Effector memory CD8-positive, alpha-beta T cell (primary cell): ENCODE measurements around the gene NAIP.
A peak's percentile ranks its signal among the peaks of the same experiment; 100 is the strongest.
"Not testable (repeated sequence)": the region's sequence is repeated elsewhere in the genome, so short reads cannot be mapped to it uniquely, and the experiment has no call there.

Source experiments
- ATAC-seq: fragments of 150-1000 bp; cut with Tn5 transposase; replicated peaks from 2 replicates; pipeline ENCODE4 v1.10.0; 2021; ENCODE audit warnings: mild to moderate bottlenecking, moderate library complexity
- DNase-seq, 3 experiments: peaks; one replicate each; pipeline ENCODE4 v3.0.0; 2021
- H3K27ac Mint-ChIP-seq, 2 donors: one replicate each; pipeline ENCODE4 v1.8.0; 2022; ENCODE audit warnings: mild to moderate bottlenecking in 2 of 2, mixed read lengths in 2 of 2, moderate library complexity in 2 of 2
- H3K27me3 Mint-ChIP-seq, 2 donors: one replicate each; pipeline ENCODE4 v1.8.0; 2022; ENCODE audit warnings: mixed read lengths in 2 of 2
- H3K36me3 Mint-ChIP-seq: one replicate; pipeline ENCODE4 v1.8.0; 2022; ENCODE audit warnings: mild to moderate bottlenecking, moderate library complexity, mixed read lengths; ENCODE audit not compliant: insufficient read depth
- H3K4me1 Mint-ChIP-seq, 2 donors: one replicate each; pipeline ENCODE4 v1.8.0; 2022; ENCODE audit warnings: low read depth in 2 of 2, mixed read lengths in 2 of 2
- H3K4me3 Mint-ChIP-seq, 2 donors: one replicate each; pipeline ENCODE4 v1.8.0; 2022; ENCODE audit warnings: mild to moderate bottlenecking in 2 of 2, mixed read lengths in 2 of 2, moderate library complexity in 2 of 2
- H3K9me3 Mint-ChIP-seq, 2 donors: one replicate each; pipeline ENCODE4 v1.8.0; 2022; ENCODE audit warnings: mixed read lengths in 2 of 2
- total RNA-seq, 9 experiments: gene quantifications; one replicate each; lab custom pipeline; 2026; lab: John Stamatoyannopoulos, UW

The NAIP gene
- total RNA-seq: 0.10 to 6.0 (median 0.91) reads per million in 9 experiments

- not testable (repeated sequence) for ATAC-seq
These were observed at the start of gene NAIP for GRCh38 chr5:71025289-71025953. NAIP (minus strand) TSS chr5:71025339; CDS start chr5:71012915, 12,424 bp downstream.

GRCh38 chr5:71067262-71067928 lies 42.3 kb upstream of the NAIP start, which contains the start of gene GTF2H2:
GTF2H2 (minus strand) TSS chr5:71067676; CDS start chr5:71062763, 4,913 bp downstream.
- H3K27me3 Mint-ChIP-seq, DNase-seq, H3K27ac Mint-ChIP-seq, H3K4me1 Mint-ChIP-seq, H3K4me3 Mint-ChIP-seq, H3K36me3 Mint-ChIP-seq, H3K9me3 Mint-ChIP-seq: not testable (repeated sequence)
- peak; percentile 99 for ATAC-seq

More at GRCh38 chr5:71025289-71025953, at the start of gene NAIP:
- H3K36me3 Mint-ChIP-seq, H3K27ac Mint-ChIP-seq, H3K4me1 Mint-ChIP-seq, H3K4me3 Mint-ChIP-seq, H3K9me3 Mint-ChIP-seq, H3K27me3 Mint-ChIP-seq, DNase-seq: not testable (repeated sequence)

- not testable (repeated sequence) for H3K27me3 Mint-ChIP-seq, H3K9me3 Mint-ChIP-seq, ATAC-seq, H3K36me3 Mint-ChIP-seq, DNase-seq, H3K4me1 Mint-ChIP-seq, H3K4me3 Mint-ChIP-seq, H3K27ac Mint-ChIP-seq
These were observed 36.2 kb upstream of the NAIP start for GRCh38 chr5:71061322-71061721.

- H3K27me3 Mint-ChIP-seq, H3K36me3 Mint-ChIP-seq, ATAC-seq, H3K27ac Mint-ChIP-seq, H3K9me3 Mint-ChIP-seq, DNase-seq, H3K4me1 Mint-ChIP-seq, H3K4me3 Mint-ChIP-seq: not testable (repeated sequence)
These were observed 34.3 kb upstream of the NAIP start for GRCh38 chr5:71059426-71059825.

GRCh38 chr5:71044808-71045207 lies 19.7 kb upstream of the NAIP start:
- not testable (repeated sequence) for H3K4me3 Mint-ChIP-seq, H3K9me3 Mint-ChIP-seq, ATAC-seq, H3K36me3 Mint-ChIP-seq, H3K4me1 Mint-ChIP-seq, H3K27me3 Mint-ChIP-seq, DNase-seq, H3K27ac Mint-ChIP-seq

GRCh38 chr5:71044128-71044527 lies 19.0 kb upstream of the NAIP start:
- DNase-seq, H3K4me1 Mint-ChIP-seq, H3K27me3 Mint-ChIP-seq, H3K9me3 Mint-ChIP-seq, H3K27ac Mint-ChIP-seq, H3K36me3 Mint-ChIP-seq, ATAC-seq, H3K4me3 Mint-ChIP-seq: not testable (repeated sequence)

- H3K27ac Mint-ChIP-seq, DNase-seq, ATAC-seq, H3K4me3 Mint-ChIP-seq, H3K27me3 Mint-ChIP-seq, H3K36me3 Mint-ChIP-seq, H3K4me1 Mint-ChIP-seq, H3K9me3 Mint-ChIP-seq: not testable (repeated sequence)
These were observed 6.1 kb upstream of the NAIP start for GRCh38 chr5:71031046-71031776.

- H3K27ac Mint-ChIP-seq, H3K4me3 Mint-ChIP-seq, DNase-seq, H3K36me3 Mint-ChIP-seq, H3K9me3 Mint-ChIP-seq, H3K27me3 Mint-ChIP-seq, H3K4me1 Mint-ChIP-seq, ATAC-seq: not testable (repeated sequence)
These were observed 4.5 kb downstream of the NAIP start for GRCh38 chr5:71020643-71021042.

GRCh38 chr5:71018376-71019005 lies 6.6 kb downstream of the NAIP start:
- not testable (repeated sequence) for DNase-seq, H3K9me3 Mint-ChIP-seq, ATAC-seq, H3K4me1 Mint-ChIP-seq, H3K27me3 Mint-ChIP-seq, H3K4me3 Mint-ChIP-seq, H3K27ac Mint-ChIP-seq, H3K36me3 Mint-ChIP-seq

- Mint-ChIP-seq H3K9me3 (no peaks in the 10 kb centered on the region), H3K4me3 (no peak overlapping the region), H3K27me3 (no peaks in the 10 kb centered on the region), H3K27ac (no peak overlapping the region), H3K36me3 (no peaks in the 10 kb centered on the region), H3K4me1 (no peaks in the 10 kb centered on the region)
- ATAC-seq (no peak), DNase-seq (no peak)
These were observed 11.0 kb downstream of the NAIP start for GRCh38 chr5:71014176-71014575.

GRCh38 chr5:71013575-71013974 lies 11.6 kb downstream of the NAIP start:
- Mint-ChIP-seq H3K36me3 (no peaks in the 10 kb centered on the region), H3K4me3 (no peak overlapping the region), H3K27me3 (no peaks in the 10 kb centered on the region), H3K27ac (no peak overlapping the region), H3K9me3 (no peaks in the 10 kb centered on the region), H3K4me1 (no peaks in the 10 kb centered on the region)
- DNase-seq (no peak), ATAC-seq (no peak)

- Mint-ChIP-seq H3K9me3 (no peaks in the 10 kb centered on the region), H3K4me3 (no peak overlapping the region), H3K4me1 (no peaks in the 10 kb centered on the region), H3K27me3 (no peaks in the 10 kb centered on the region), H3K36me3 (no peaks in the 10 kb centered on the region), H3K27ac (no peak overlapping the region)
- DNase-seq (no peak), ATAC-seq (no peak)
These were observed 13.8 kb downstream of the NAIP start for GRCh38 chr5:71011194-71011792.

- H3K4me1 Mint-ChIP-seq, H3K27me3 Mint-ChIP-seq, DNase-seq, H3K27ac Mint-ChIP-seq, H3K4me3 Mint-ChIP-seq, H3K9me3 Mint-ChIP-seq, ATAC-seq, H3K36me3 Mint-ChIP-seq: not testable (repeated sequence)
These were observed 18.2 kb downstream of the NAIP start for GRCh38 chr5:71006983-71007382.
